ENCODE results near the gene TBC1D22A.
"Not testable (repeated sequence)": the region's sequence is repeated elsewhere in the genome, so short reads cannot be mapped to it uniquely, and the experiment has no call there.

Gene TBC1D22A

GRCh38 chr22:47047321-47048122, 285.1 kb downstream of the TBC1D22A start:
- H3K27ac Mint-ChIP-seq, result no peak overlapping the region
- H3K36me3 Mint-ChIP-seq (ENCODE audit: low read depth), result peaks cover 68% of the 10 kb centered on the region
- no peaks in the 10 kb centered on the region for H3K27me3 Mint-ChIP-seq
- intact Hi-C loops (cut with micrococcal nuclease), result no loop called here
- no peaks in the 10 kb centered on the region for H3K9me3 Mint-ChIP-seq
- no peak overlapping the region for H3K4me3 Mint-ChIP-seq
- H3K4me1 Mint-ChIP-seq (ENCODE audit: low read depth), result peaks cover 22% of the 10 kb centered on the region

GRCh38 chr22:47048123-47049077, 285.9 kb downstream of the TBC1D22A start:
- peaks cover 18% of the 10 kb centered on the region for H3K4me1 Mint-ChIP-seq (ENCODE audit: low read depth)
- H3K36me3 Mint-ChIP-seq (ENCODE audit: low read depth), result peaks cover 68% of the 10 kb centered on the region
- no peak overlapping the region for H3K4me3 Mint-ChIP-seq

GRCh38 chr22:47049078-47049624, 286.7 kb downstream of the TBC1D22A start:
- Mint-ChIP-seq H3K36me3 (ENCODE audit: low read depth) (peaks cover 71% of the 10 kb centered on the region), H3K4me1 (ENCODE audit: low read depth) (peaks cover 11% of the 10 kb centered on the region), H3K4me3 (no peak overlapping the region), H3K27ac (no peak overlapping the region), H3K27me3 (no peaks in the 10 kb centered on the region), H3K9me3 (no peaks in the 10 kb centered on the region)
- intact Hi-C loops (cut with micrococcal nuclease), result no loop called here

More at GRCh38 chr22:47048123-47049077, 285.9 kb downstream of the TBC1D22A start:
- no peak overlapping the region for H3K27ac Mint-ChIP-seq
- intact Hi-C loops (cut with micrococcal nuclease), result no loop called here
- no peaks in the 10 kb centered on the region for H3K9me3 Mint-ChIP-seq
- H3K27me3 Mint-ChIP-seq, result no peaks in the 10 kb centered on the region

GRCh38 chr22:47049736-47050400, 287.4 kb downstream of the TBC1D22A start:
- H3K4me3 Mint-ChIP-seq; H3K27me3 Mint-ChIP-seq; intact Hi-C loops (cut with micrococcal nuclease); H3K27ac Mint-ChIP-seq; H3K4me1 Mint-ChIP-seq (ENCODE audit: low read depth); H3K9me3 Mint-ChIP-seq: not testable (repeated sequence)
- peaks cover 78% of the 10 kb centered on the region for H3K36me3 Mint-ChIP-seq (ENCODE audit: low read depth)

GRCh38 chr22:47050401-47051051, 288.1 kb downstream of the TBC1D22A start:
- Mint-ChIP-seq H3K27ac (no peak overlapping the region), H3K4me1 (ENCODE audit: low read depth) (peaks cover 5% of the 10 kb centered on the region), H3K27me3 (no peaks in the 10 kb centered on the region), H3K9me3 (no peaks in the 10 kb centered on the region), H3K36me3 (ENCODE audit: low read depth) (peaks cover 84% of the 10 kb centered on the region), H3K4me3 (no peak overlapping the region)
- intact Hi-C loops (cut with micrococcal nuclease), result no loop called here

GRCh38 chr22:47051441-47052071, 289.1 kb downstream of the TBC1D22A start:
- no peaks in the 10 kb centered on the region for H3K9me3 Mint-ChIP-seq
- H3K27me3 Mint-ChIP-seq, result no peaks in the 10 kb centered on the region
- no peak overlapping the region for H3K4me3 Mint-ChIP-seq
- H3K4me1 Mint-ChIP-seq (ENCODE audit: low read depth), result peaks cover 5% of the 10 kb centered on the region
- peaks cover 88% of the 10 kb centered on the region for H3K36me3 Mint-ChIP-seq (ENCODE audit: low read depth)
- H3K27ac Mint-ChIP-seq, result no peak overlapping the region
- intact Hi-C loops (cut with micrococcal nuclease), result no loop called here

- Mint-ChIP-seq H3K36me3 (ENCODE audit: low read depth) (peaks cover 88% of the 10 kb centered on the region), H3K4me1 (ENCODE audit: low read depth) (peaks cover 5% of the 10 kb centered on the region), H3K27ac (no peak overlapping the region), H3K4me3 (no peak overlapping the region), H3K27me3 (no peaks in the 10 kb centered on the region), H3K9me3 (no peaks in the 10 kb centered on the region)
- intact Hi-C loops (cut with micrococcal nuclease), result no loop called here
Observed at GRCh38 chr22:47052236-47053012, 290.0 kb downstream of the TBC1D22A start.

GRCh38 chr22:47053013-47053725, 290.7 kb downstream of the TBC1D22A start:
- intact Hi-C loops (cut with micrococcal nuclease), result no loop called here
- Mint-ChIP-seq H3K4me3 (no peak overlapping the region), H3K4me1 (ENCODE audit: low read depth) (peaks cover 5% of the 10 kb centered on the region), H3K36me3 (ENCODE audit: low read depth) (peaks cover 88% of the 10 kb centered on the region), H3K27me3 (no peaks in the 10 kb centered on the region), H3K27ac (peak overlapping the region; percentile 23), H3K9me3 (no peaks in the 10 kb centered on the region)

- Mint-ChIP-seq H3K4me1 (ENCODE audit: low read depth) (peaks cover 5% of the 10 kb centered on the region), H3K27me3 (no peaks in the 10 kb centered on the region), H3K27ac (no peak overlapping the region), H3K9me3 (no peaks in the 10 kb centered on the region), H3K4me3 (no peak overlapping the region), H3K36me3 (ENCODE audit: low read depth) (peaks cover 88% of the 10 kb centered on the region)
- intact Hi-C loops (cut with micrococcal nuclease), result no loop called here
Observed at GRCh38 chr22:47053726-47054141, 291.3 kb downstream of the TBC1D22A start.

GRCh38 chr22:47054231-47055072, 292.0 kb downstream of the TBC1D22A start:
- no peak overlapping the region for H3K27ac Mint-ChIP-seq
- H3K36me3 Mint-ChIP-seq (ENCODE audit: low read depth), result peaks cover 88% of the 10 kb centered on the region
- H3K27me3 Mint-ChIP-seq, result no peaks in the 10 kb centered on the region
- no peaks in the 10 kb centered on the region for H3K9me3 Mint-ChIP-seq
- intact Hi-C loops (cut with micrococcal nuclease), result no loop called here
- H3K4me1 Mint-ChIP-seq (ENCODE audit: low read depth), result peaks cover 5% of the 10 kb centered on the region
- no peak overlapping the region for H3K4me3 Mint-ChIP-seq

- intact Hi-C loops (cut with micrococcal nuclease), result no loop called here
- H3K36me3 Mint-ChIP-seq (ENCODE audit: low read depth), result peaks cover 94% of the 10 kb centered on the region
- no peaks in the 10 kb centered on the region for H3K27me3 Mint-ChIP-seq
- H3K9me3 Mint-ChIP-seq, result no peaks in the 10 kb centered on the region
- H3K4me1 Mint-ChIP-seq (ENCODE audit: low read depth), result peaks cover 5% of the 10 kb centered on the region
- no peak overlapping the region for H3K27ac Mint-ChIP-seq
- H3K4me3 Mint-ChIP-seq, result no peak overlapping the region
Observed at GRCh38 chr22:47055073-47055355, 292.6 kb downstream of the TBC1D22A start.
